Aorta (tissue), 5 donors: ENCODE data around the gene ZNF831. TPM values are rescaled to one million over a fixed set of nuclear protein-coding genes. Genes with fewer than 3 reads are reported as not detected.

Experiments used
- ATAC-seq: fragments of 200-7000 bp; cut with Tn5 transposase; one replicate; pipeline ENCODE4 v1.9.1; 2022; ENCODE audit warnings: moderate library complexity; ENCODE audit not compliant: low FRiP score
- DNase-seq, 2 donors: peaks; one replicate each; pipeline ENCODE4 v3.0.0-alpha.2; 2020
- H3K27ac ChIP-seq, 2 donors: one replicate each; pipeline ENCODE4 v1.5.1; 2013; ENCODE audit warnings: low read length in 2 of 2, mild to moderate bottlenecking in 2 of 2, moderate library complexity in 2 of 2, control low read depth in 1 of 2, inconsistent platforms in 1 of 2, low read depth in 1 of 2
- H3K27me3 ChIP-seq, 2 donors: one replicate each; pipeline ENCODE4 v1.6.1; 2013; ENCODE audit warnings: control low read depth in 1 of 2, low read length in 1 of 2, mild to moderate bottlenecking in 1 of 2, moderate library complexity in 1 of 2; ENCODE audit not compliant: insufficient read depth in 2 of 2, control insufficient read depth in 1 of 2
- H3K36me3 ChIP-seq, 2 donors: one replicate each; pipeline ENCODE4 v1.6.1; 2013; ENCODE audit warnings: control low read depth in 1 of 2, low read length in 1 of 2, mild to moderate bottlenecking in 1 of 2; ENCODE audit not compliant: insufficient read depth in 2 of 2, control insufficient read depth in 1 of 2
- H3K4me1 ChIP-seq, 2 donors: one replicate each; pipeline ENCODE4 v1.6.1; 2013; ENCODE audit warnings: low read length in 2 of 2, control low read depth in 1 of 2, mild to moderate bottlenecking in 1 of 2, moderate library complexity in 1 of 2; ENCODE audit not compliant: insufficient read depth in 2 of 2, control insufficient read depth in 1 of 2
- H3K4me3 ChIP-seq, 2 donors: one replicate each; pipeline ENCODE4 v1.5.1; 2013; ENCODE audit warnings: low read length in 2 of 2, control low read depth in 1 of 2, mild to moderate bottlenecking in 1 of 2
- H3K9me3 ChIP-seq: one replicate; pipeline ENCODE4 v1.6.1; 2013; ENCODE audit warnings: mild to moderate bottlenecking, low read length; ENCODE audit not compliant: control insufficient read depth
- WGBS, 2 donors: extraction: QIAGEN DNeasy Blood & Tissue Kit; methylation state at CpG; one replicate each; pipeline ENCODE4 v1.1.7; 2013; 5-methylcytosine and 5-hydroxymethylcytosine counted together
- intact Hi-C, 2 donors: fragments of 100-400 bp; cut with DNase I; formaldehyde crosslinking; loops; one replicate each; pipeline versions ENCODE4 v1.14.2 to v1.15.0; 2022
- polyA plus RNA-seq, 2 donors: library from polyadenylated mRNA; stranded (reverse); fragments of 200-250 nt; gene quantifications; one replicate each; pipeline ENCODE4 v1.2.3, GENCODE V29; 2013
- total RNA-seq, 2 donors: library from RNA; stranded (reverse); fragmentation: NEBNext Ultra II Directional; extraction: Animal tissue kit (Norgen Biotek cat#: 25700); gene quantifications; one replicate each; pipeline ENCODE4 v1.2.1, GENCODE V29; 2021
- donor health status: healthy with polysubstance abuse.
- donor health status: Bipolar disorder and iron deficiency.
- donor health status: DM: no; HTN: no; CAD: no.
- donor health status: DM: no; HTN: no; CAD: no.
- donor health status: DM: yes; HTN: yes; CAD: no.

ZNF831 gene
- total and polyA plus RNA-seq, 4 donors = 0.03 to 0.68 (median 0.57) TPM; not detected in 1

DNA sequence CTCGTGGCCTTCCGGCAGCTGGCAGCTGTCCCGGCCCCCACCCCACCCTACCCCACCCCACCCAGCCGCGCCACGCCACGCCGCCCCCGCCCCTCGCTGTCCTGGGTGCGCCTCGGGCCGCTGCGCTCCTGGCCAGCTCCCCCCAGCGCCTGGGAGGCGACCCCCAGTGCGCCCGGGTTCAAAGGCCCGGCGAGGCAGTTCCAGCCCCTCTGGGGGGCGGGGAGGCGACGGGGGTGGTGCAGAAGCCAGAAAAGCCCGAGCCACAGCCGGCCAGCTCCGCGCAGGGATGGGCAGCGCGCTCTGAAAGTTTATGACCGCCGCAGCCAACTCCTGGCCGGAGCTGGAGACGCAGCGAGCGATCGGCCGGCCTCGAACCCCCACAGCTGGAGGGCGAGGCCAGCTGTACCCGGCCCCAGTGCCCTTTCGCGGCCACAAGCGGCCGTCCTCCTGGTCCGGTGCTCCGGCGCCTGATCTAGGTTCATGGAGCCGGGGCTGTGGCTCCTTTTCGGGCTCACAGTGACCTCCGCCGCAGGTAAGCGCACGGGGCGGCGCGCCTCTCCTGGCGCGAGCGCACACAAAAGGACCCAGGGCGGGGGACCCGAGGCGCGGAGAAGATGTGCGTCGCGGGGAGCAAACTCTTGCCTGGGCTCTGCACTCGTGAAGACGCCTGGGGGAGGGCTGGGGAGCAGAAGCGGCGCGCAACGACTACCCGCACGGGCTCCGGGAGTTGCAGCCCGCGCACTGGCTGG, 136.9 kb downstream of the ZNF831 start, which contains the start of gene EDN3:
EDN3 (plus strand) TSS at position 279 of the 749 bp plus-strand sequence; CDS start at position 481, 202 bp downstream.
- Histone ChIP-seq H3K4me3 (no peak within 1 kb of the TSS), H3K27me3 (no peaks in the 10 kb centered on the region), H3K4me1 (no peaks in the 10 kb centered on the region), H3K9me3 (no peaks in the 10 kb centered on the region), H3K36me3 (no peaks in the 10 kb centered on the region), H3K27ac (no peak within 1 kb of the TSS)
- intact Hi-C loops = no loop called here
- ATAC-seq (no peak), DNase-seq (no peak)
- 1% methylated on average over 59 to 77 of the region's 77 CpGs for WGBS, 2 donors

DNA sequence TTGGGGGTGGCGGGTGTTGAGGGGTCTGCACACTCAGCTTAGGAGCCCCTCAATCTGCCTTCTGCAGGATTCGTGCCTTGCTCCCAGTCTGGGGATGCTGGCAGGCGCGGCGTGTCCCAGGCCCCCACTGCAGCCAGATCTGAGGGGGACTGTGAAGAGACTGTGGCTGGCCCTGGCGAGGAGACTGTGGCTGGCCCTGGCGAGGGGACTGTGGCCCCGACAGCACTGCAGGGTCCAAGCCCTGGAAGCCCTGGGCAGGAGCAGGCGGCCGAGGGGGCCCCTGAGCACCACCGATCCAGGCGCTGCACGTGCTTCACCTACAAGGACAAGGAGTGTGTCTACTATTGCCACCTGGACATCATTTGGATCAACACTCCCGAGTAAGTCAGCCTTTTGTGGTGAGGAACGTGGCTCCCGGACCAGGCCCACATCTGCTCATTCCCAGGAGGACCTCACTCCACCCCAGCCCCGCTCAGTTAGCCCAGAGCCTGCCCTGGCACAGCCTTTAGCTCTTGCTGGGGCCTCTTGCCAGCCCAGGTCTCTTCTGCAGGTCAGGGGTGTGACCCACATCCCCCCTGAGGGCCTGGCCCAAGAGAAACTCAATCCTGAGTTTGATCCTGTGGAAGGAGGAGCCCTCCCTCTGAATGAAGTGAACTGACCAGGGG, 137.9 kb downstream of the ZNF831 start:
- ATAC-seq (peak; percentile 53), DNase-seq (no peak)
- intact Hi-C loops = no loop called here
- Histone ChIP-seq H3K27me3 (no peaks in the 10 kb centered on the region), H3K36me3 (no peaks in the 10 kb centered on the region), H3K9me3 (no peaks in the 10 kb centered on the region), H3K4me3 (no peak overlapping the region), H3K4me1 (no peaks in the 10 kb centered on the region), H3K27ac (no peak overlapping the region)
- 78 to 80% methylated on average over 17 of the region's 17 CpGs for WGBS, 2 donors

DNA sequence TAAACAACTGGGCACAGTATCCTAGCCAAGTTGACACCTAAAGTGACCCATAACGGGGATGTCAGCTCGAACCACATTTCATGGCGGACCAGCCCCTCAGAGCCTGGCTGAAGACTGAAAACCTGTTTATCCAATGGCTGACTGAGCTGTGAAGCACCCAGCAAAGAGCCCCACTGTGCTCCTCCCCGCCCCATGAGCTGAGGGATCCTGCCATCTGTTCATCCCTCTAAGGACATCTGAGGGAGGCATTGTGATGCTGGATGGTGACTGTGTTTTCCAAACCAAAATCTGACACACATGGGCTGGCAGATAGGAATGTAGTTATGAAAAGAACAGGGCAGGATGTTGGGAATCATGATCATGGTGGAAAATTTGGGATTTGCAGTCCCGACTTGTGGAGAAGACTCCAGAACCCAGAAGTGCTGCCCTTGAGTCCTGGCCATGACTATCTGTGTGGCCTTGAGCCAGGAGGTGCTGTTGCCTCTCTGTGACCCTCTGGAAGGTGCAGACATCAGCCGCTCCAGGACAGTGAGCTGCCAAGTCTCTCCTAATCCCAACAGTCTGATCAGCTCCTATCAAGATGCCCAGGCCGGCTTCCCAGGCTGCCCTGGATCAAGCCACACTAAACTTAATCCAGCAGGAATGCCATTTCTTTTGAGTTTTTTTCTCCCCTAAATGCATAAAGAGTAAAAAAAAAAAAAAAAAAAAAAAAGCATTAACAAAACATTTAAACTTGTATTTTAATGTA, 142.5 kb downstream of the ZNF831 start:
- ATAC-seq (no peak), DNase-seq (no peak)
- Histone ChIP-seq H3K27ac (no peak overlapping the region), H3K4me3 (no peak overlapping the region), H3K9me3 (no peaks in the 10 kb centered on the region), H3K36me3 (no peaks in the 10 kb centered on the region), H3K27me3 (no peaks in the 10 kb centered on the region), H3K4me1 (no peaks in the 10 kb centered on the region)
- 64 to 73% methylated on average over 7 of the region's 7 CpGs for WGBS, 2 donors
- intact Hi-C loops = no loop called here

DNA sequence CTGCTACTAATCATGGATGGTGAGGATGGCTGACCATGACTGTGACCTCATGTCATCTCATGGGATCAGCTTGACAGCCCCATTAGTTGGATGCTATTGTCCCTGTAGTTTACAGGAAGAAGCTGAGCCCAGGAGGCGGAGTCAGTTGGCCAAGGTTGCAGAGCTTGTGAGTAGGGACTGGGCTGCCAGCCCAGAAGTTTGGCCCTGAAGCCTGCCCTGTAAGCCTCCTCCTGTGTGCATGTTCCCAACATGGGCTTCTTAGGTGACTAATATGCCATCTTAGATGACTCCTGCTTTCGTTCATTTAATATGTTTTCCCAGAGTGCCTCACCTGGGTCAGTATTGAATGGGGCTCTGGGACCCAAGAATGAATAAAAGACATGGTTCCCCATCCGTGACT, 143.6 kb downstream of the ZNF831 start:
- Histone ChIP-seq H3K4me1 (no peaks in the 10 kb centered on the region), H3K4me3 (no peak overlapping the region), H3K27me3 (no peaks in the 10 kb centered on the region), H3K27ac (no peak overlapping the region), H3K36me3 (no peaks in the 10 kb centered on the region), H3K9me3 (no peaks in the 10 kb centered on the region)
- WGBS, 2 donors = 87 to 89% methylated on average over 3 of the region's 3 CpGs
- DNase-seq (no peak), ATAC-seq (no peak)
- intact Hi-C loops = no loop called here

Other genes starting within 250 kb of the ZNF831 start
- gene NELFCD, start 182.6 kb upstream of the ZNF831 start, total RNA-seq = 10 to 100 TPM; 40.5 to 50.1 TPM
- 10 to 100 TPM; 22.7 to 53.9 TPM for gene NELFCD, start 182.6 kb upstream of the ZNF831 start, polyA plus RNA-seq
- 100 to 1,000 TPM; 183 to 241 TPM for gene CTSZ, start 156.6 kb upstream of the ZNF831 start, total RNA-seq
- gene CTSZ, start 156.6 kb upstream of the ZNF831 start, polyA plus RNA-seq = 100 to 1,000 TPM; 299 to 350 TPM
- gene TUBB1, start 144.4 kb upstream of the ZNF831 start, total RNA-seq = 1 to 10 TPM in 1 of 2 donors, under 1 TPM in 1; 0.15 to 2.1 TPM
- not detected for gene TUBB1, start 144.4 kb upstream of the ZNF831 start, polyA plus RNA-seq
- gene ATP5F1E, start 131.5 kb upstream of the ZNF831 start, total RNA-seq = 10 to 100 TPM; 48.2 to 50.1 TPM
- 100 to 1,000 TPM in 1 of 2 donors, 10 to 100 TPM in 1; 51.5 to 110 TPM for gene ATP5F1E, start 131.5 kb upstream of the ZNF831 start, polyA plus RNA-seq
- gene PRELID3B, start 121.0 kb upstream of the ZNF831 start, total RNA-seq = 10 to 100 TPM; 24.0 to 33.1 TPM
- 10 to 100 TPM; 19.5 to 44.2 TPM for gene PRELID3B, start 121.0 kb upstream of the ZNF831 start, polyA plus RNA-seq
- gene EDN3, start 136.8 kb downstream of the ZNF831 start, total RNA-seq = not detected
- 1 to 10 TPM in 1 of 2 donors, not detected in 1; 6.9 TPM for gene EDN3, start 136.8 kb downstream of the ZNF831 start, polyA plus RNA-seq